NCI-H187 (cell line): ENCODE data around the gene KLHL11.

ENCODE experiments used
- DNase-seq, 2 experiments: peaks; one replicate each; lab custom pipeline; 2025; lab: John Stamatoyannopoulos, UW

Gene KLHL11

DNA sequence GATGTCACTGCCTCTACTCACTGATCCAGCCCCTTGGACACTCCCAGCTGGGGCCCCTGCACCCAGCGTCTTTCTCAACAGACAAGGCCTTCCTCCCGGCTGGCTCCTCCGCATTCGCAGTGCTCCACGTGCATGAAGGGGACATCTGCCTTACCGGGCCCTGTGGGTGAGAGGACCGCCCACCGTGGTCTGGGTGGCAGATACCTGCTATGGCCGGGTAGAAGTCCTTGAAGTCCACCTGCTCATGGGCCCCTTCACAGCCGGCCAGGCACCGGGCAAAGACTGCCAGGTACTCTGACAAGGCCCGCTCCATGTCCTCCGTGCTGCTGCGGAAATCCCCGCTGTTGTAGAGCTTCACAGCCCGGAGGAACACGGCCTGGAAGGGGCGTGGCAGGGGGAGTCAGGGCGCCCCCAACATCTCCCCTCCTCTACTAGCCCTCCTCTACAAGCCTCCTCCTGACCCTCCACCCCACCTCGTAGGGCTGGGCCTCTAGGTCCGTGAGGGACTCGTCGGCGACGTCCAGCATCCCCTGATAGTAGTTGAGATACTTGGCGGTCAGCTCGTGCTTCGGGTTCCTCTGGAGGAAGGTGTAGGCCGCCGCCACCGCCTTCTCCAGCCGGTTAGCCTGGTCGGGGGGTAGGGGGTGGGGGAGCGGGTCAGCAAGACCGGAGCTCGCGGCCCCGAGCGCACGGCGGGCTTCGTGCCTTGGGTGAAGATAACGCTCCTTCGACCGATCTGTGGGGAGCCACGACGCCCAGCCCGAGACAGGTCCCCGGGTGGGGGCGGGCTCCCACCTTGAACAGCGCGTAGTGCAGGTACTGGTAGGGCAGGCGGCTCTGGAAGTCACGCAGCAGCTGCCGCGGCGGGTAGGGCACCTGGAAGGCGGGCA lies 54.3 kb downstream of the KLHL11 start:
- peak in 1 of 2 experiments; percentile 40 for DNase-seq

DNA sequence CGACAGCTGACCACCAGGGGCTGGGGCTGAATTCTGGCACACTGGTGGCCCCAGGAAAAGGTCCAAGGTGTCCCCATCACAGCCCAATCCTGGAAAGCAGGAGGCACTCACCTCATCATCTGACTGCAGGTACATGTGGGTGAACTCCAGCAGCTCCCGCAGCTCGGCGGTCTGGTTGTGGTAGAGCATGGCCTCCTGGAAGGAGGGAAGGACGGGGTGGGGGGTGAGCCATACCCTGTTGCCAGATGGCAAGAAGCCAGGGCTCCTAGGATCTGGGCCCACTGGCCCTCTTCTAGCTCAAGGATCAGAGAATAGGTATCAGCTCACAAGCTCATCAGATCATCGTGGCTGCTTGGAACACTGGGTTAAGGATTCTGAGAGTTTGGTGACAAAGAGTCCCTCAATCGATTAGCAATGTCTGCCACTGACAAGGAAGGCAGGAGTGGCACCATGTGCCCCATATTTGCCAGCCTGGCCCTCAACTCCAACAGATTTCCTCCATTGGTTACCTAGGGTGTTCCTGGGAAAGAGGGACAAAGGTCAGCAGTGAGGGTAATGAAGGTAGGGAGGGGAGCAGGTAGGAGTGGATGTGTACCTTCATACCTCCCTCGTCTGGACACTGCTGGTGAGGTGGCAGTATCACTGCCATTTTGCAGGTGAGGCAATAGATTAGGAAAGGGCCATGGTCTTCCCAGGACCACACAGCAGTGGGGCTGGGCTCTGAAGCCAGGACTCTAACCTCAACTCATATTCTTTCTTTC lies 58.4 kb downstream of the KLHL11 start:
- DNase-seq, result no peak
